Osteoblast (primary cell): ENCODE results near the gene CYS1. TPM values are rescaled to one million over a fixed set of nuclear protein-coding genes. Genes with fewer than 3 reads are reported as not detected.

ENCODE experiments used
- DNase-seq: peaks from one replicate; pipeline ENCODE4 v3.0.0; 2011; ENCODE audit warnings: low spot score, mixed read lengths; ENCODE audit not compliant: insufficient read length; ENCODE audit errors: missing footprints
- H2AFZ ChIP-seq: 2 replicates; pipeline ENCODE4 v1.6.0; 2011; ENCODE audit warnings: mild to moderate bottlenecking, low read length
- H3K27ac ChIP-seq: 2 replicates; pipeline ENCODE4 v1.5.1; 2011; ENCODE audit warnings: mild to moderate bottlenecking, low read depth, low read length, moderate library complexity
- H3K27me3 ChIP-seq: 2 replicates; pipeline ENCODE4 v1.6.0; 2012; ENCODE audit warnings: mild to moderate bottlenecking, control low read depth, inconsistent platforms, low read length, moderate library complexity; ENCODE audit not compliant: insufficient read depth
- H3K36me3 ChIP-seq: 2 replicates; pipeline ENCODE4 v1.5.1; 2011; ENCODE audit warnings: mild to moderate bottlenecking, low read length, control low read depth, moderate library complexity; ENCODE audit not compliant: insufficient read depth
- H3K4me1 ChIP-seq: 2 replicates; pipeline ENCODE4 v1.5.1; 2011; ENCODE audit warnings: mild to moderate bottlenecking, low read length, control low read depth, moderate library complexity; ENCODE audit not compliant: insufficient read depth
- H3K4me2 ChIP-seq: 2 replicates; pipeline ENCODE4 v1.6.0; 2011; ENCODE audit warnings: mild to moderate bottlenecking, low read length; ENCODE audit not compliant: insufficient read depth
- H3K4me3 ChIP-seq: fragments of 200-600 bp; sonication (generic); 3 replicates; pipeline ENCODE4 v1.5.1; 2012; ENCODE audit warnings: mild to moderate bottlenecking, low read length, inconsistent platforms; ENCODE audit not compliant: insufficient read depth
- H3K79me2 ChIP-seq: 2 replicates; pipeline ENCODE4 v1.6.0; 2012; ENCODE audit warnings: mild to moderate bottlenecking, low read length, control low read depth, inconsistent platforms; ENCODE audit not compliant: insufficient read depth
- H3K9me3 ChIP-seq: 2 replicates; pipeline ENCODE4 v1.5.1; 2011; ENCODE audit warnings: low read depth, low read length, control low read depth
- H4K20me1 ChIP-seq: 2 replicates; pipeline ENCODE4 v1.6.0; 2012; ENCODE audit warnings: mild to moderate bottlenecking, low read length, control low read depth; ENCODE audit not compliant: insufficient read depth
- total RNA-seq: library from RNA; depleted of rRNA; stranded (reverse); fragments of >200 nt; gene quantifications from 2 replicates; pipeline ENCODE4 v1.2.3, GENCODE V29; 2012
- TF ChIP-seq, protein P1 (sequence below): IDR thresholded peaks from 2 replicates; pipeline ENCODE4 v1.5.1; 2011; ENCODE audit warnings: mild to moderate bottlenecking, low read depth, low read length, moderate library complexity; ENCODE audit errors: extremely low read depth

The CYS1 gene
- total RNA-seq, 1 donor, result 0.36 TPM

- TF ChIP-seq, protein P1, sequence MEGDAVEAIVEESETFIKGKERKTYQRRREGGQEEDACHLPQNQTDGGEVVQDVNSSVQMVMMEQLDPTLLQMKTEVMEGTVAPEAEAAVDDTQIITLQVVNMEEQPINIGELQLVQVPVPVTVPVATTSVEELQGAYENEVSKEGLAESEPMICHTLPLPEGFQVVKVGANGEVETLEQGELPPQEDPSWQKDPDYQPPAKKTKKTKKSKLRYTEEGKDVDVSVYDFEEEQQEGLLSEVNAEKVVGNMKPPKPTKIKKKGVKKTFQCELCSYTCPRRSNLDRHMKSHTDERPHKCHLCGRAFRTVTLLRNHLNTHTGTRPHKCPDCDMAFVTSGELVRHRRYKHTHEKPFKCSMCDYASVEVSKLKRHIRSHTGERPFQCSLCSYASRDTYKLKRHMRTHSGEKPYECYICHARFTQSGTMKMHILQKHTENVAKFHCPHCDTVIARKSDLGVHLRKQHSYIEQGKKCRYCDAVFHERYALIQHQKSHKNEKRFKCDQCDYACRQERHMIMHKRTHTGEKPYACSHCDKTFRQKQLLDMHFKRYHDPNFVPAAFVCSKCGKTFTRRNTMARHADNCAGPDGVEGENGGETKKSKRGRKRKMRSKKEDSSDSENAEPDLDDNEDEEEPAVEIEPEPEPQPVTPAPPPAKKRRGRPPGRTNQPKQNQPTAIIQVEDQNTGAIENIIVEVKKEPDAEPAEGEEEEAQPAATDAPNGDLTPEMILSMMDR, result no peak
- Histone ChIP-seq H3K79me2 (no peaks in the 10 kb centered on the region), H3K27me3 (no peaks in the 10 kb centered on the region), H2AFZ (no peak overlapping the region), H3K36me3 (no peaks in the 10 kb centered on the region), H3K27ac (no peak overlapping the region), H4K20me1 (no peaks in the 10 kb centered on the region), H3K9me3 (no peaks in the 10 kb centered on the region), H3K4me3 (no peak overlapping the region), H3K4me1 (peaks cover 12% of the 10 kb centered on the region), H3K4me2 (no peak overlapping the region)
- DNase-seq, result peak; percentile 76
Measured at GRCh38 chr2:10059552-10060335, 20.5 kb downstream of the CYS1 start.

- no peaks in the 10 kb centered on the region for H3K27me3 ChIP-seq
- DNase-seq, result peak; percentile 56
- no peak overlapping the region for H3K4me3 ChIP-seq
- no peaks in the 10 kb centered on the region for H3K9me3 ChIP-seq
- no peak overlapping the region for H2AFZ ChIP-seq
- TF ChIP-seq, protein P1, result no peak
- peaks cover 12% of the 10 kb centered on the region for H3K4me1 ChIP-seq
- no peaks in the 10 kb centered on the region for H4K20me1 ChIP-seq
- H3K27ac ChIP-seq, result no peak overlapping the region
- H3K79me2 ChIP-seq, result no peaks in the 10 kb centered on the region
- H3K36me3 ChIP-seq, result no peaks in the 10 kb centered on the region
- H3K4me2 ChIP-seq, result no peak overlapping the region
Measured at GRCh38 chr2:10059016-10059351, 21.2 kb downstream of the CYS1 start.

DNA sequence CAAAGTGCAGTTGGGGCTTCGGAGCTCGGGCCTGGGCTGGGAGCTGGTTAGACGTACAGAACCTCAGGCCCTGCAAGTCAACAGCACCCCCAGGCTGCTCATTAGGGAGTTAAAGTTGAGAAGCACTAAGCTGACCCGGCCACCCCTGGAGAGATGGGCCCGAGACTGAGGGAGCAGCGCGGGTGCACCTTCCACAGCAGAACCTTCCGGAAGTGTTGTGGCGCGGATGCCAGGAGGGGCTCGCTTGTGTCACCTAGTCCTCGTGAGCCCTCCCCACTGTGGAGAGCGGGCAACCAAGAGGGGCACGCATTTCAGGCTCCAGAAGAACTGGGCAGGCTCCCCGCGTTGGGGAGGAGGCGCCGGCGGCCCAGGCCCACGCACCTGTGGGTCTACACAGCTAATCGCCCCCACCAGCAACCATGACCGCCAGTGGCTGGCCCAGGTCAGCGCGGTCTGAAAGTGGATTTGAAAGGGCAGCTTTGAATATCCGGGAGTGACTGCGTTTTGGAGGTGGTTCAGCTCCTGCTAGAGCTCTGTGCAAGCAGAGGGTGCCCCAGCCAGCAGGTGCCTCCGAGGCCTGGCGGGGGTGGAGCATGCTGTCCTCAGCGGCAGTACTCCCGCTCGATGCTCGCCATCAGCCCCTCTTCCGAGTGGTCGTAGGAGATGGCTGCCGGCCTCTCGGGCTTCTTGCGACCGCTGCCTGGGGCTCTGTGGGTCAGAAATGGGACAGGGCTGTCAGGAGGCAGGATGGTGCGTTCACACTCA is 21.8 kb downstream of the CYS1 start:
- TF ChIP-seq, protein P1, result no peak
- Histone ChIP-seq H3K4me1 (peaks cover 12% of the 10 kb centered on the region), H3K4me3 (no peak overlapping the region), H3K27me3 (no peaks in the 10 kb centered on the region), H3K4me2 (no peak overlapping the region), H3K27ac (no peak overlapping the region), H3K79me2 (no peaks in the 10 kb centered on the region), H3K36me3 (peaks cover 3% of the 10 kb centered on the region), H2AFZ (no peak overlapping the region), H4K20me1 (no peaks in the 10 kb centered on the region), H3K9me3 (no peaks in the 10 kb centered on the region)
- DNase-seq, result peak; percentile 34
